ENCODE data around the gene MTHFD1L. TPM values are rescaled to one million over a fixed set of nuclear protein-coding genes. Genes with fewer than 3 reads are reported as not detected.
A peak's percentile ranks its signal among the peaks of the same experiment; 100 is the strongest.
"Not testable (repeated sequence)": the region's sequence is repeated elsewhere in the genome, so short reads cannot be mapped to it uniquely, and the experiment has no call there.

The MTHFD1L gene
- polyA plus RNA-seq, 4 donors: 12.1 to 20.4 (median 16.4) TPM

GRCh38 chr6:151036211-151036721 lies 170.8 kb downstream of the MTHFD1L start:
- not testable (repeated sequence) for DNase-seq (ENCODE audit: low read depth in 4 of 4, low spot score in 3 of 4)

DNA sequence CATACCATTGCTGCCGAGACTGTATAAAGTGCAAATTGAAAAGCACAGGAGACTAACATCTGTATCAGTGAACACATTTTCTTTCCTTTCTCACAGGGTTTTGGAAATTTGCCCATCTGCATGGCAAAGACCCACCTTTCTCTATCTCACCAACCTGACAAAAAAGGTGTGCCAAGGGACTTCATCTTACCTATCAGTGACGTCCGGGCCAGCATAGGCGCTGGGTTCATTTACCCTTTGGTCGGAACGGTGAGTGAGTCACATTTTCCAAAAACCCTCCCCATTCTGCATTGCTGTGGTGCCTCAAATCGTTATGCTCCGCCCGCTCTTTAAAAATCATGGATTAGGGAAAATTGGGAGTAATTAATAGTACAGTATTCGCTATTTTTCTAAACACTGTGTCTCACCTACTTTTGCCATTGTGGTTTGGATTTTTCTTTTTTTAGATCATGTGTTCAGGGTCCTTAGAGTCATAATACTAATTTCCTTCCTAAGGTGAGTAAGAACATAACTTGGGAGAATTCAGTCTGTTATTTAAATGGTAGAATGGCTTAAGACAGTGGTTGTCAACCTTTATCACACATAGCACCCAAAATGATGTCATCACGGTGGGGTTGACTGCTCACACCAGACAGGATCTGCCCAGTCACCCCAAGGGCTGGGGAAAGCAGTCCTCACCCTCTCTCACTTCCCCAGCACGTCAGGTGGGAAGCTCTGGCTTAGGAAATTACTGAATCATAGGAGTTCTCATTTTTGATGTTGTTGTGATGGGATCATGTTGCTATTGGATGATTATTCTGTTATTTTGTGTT lies 171.6 kb downstream of the MTHFD1L start:
- no peak for DNase-seq (ENCODE audit: low read depth in 4 of 4, low spot score in 3 of 4)

DNA sequence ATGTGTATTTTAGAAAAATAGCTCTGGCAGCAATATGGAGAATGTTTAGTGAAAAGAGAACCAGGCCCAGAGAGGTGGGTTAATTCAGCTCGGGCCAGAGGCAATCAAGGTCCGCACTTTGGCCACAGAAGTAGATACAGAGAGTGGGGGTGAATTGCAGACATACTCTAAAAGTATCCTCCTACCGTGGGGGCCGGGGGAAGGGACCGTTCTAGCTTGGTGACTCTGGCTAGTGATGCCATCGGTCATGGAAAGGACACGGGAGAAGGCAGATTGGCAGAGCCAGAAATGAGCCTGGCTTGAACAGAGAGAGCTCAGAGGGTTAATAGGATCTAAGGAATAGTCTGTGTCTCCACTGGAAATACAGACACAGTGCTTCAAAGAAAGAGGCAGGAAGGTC lies 173.1 kb downstream of the MTHFD1L start:
- DNase-seq (ENCODE audit: low read depth in 4 of 4, low spot score in 3 of 4): no peak

DNA sequence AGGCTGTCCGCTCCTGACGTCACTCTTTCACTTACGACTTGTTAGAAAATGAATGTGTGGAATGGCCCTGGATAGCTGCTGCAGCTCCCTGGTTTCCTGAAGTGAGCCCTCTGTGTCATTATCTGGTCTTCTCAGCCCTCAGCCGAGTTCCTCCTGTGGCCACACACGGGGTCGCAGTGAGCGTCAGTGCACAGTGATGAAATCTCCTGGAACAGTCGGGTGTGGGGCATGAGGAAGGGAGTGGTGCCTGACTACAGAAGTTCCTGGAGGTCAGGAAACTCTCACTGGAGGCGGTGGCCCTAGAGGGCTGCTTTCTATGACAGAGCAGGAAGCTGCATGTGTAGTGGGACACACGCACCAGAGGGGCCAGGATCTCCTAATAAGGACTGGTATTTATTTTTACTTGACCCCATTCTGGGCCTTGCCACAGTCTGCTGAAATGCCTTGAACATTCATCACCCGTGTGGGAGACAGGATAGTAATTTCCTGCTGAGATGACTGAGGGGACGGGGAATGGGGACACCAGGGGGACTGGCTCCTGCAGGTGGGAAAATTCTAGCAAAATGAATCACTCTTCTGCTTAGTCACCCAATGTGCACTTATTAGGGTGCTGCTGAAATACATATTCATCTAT lies 175.5 kb downstream of the MTHFD1L start:
- not testable (repeated sequence) for DNase-seq (ENCODE audit: low read depth in 4 of 4, low spot score in 3 of 4)

DNA sequence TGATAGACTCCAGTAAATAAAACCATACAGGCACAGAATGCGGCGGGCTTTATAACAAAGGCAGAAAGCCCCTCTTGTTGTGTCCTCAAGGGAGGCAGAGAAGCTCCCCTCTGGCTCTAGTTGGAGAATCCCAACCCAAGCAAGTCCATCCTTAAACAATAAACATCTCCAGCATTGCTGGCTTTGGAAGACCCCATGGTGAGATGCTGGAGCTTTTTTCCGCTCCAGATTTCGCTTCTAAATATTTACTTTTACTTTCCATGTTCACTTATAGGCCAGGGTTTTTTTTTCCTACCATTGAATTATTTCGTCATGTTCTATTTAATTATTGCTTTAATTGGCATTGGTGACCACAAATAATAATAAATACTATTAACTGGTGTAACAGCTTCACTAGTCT lies 176.2 kb downstream of the MTHFD1L start:
- no peak for DNase-seq (ENCODE audit: low read depth in 4 of 4, low spot score in 3 of 4)

DNA sequence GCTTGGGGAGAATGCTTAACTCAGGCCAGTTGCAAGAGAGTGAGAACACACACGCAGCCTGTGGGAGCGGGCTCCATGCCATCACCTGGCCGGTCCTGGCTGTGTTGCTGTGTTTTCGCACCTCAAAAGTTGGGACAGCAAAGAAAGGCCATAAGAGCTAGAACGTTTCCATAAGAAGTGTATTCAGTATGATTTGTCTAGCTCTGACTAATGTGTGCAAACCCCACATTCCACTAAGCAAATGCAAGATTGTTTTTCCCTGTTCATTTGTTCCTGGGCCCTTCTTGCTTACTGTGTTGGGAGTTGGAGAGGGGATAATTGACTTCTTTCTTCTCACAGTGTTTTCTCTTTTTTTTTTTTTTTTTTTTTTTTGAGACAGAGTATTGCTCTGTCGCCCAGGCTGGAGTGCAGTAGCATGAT lies 177.4 kb downstream of the MTHFD1L start:
- DNase-seq (ENCODE audit: low read depth in 4 of 4, low spot score in 3 of 4): not testable (repeated sequence)

DNA sequence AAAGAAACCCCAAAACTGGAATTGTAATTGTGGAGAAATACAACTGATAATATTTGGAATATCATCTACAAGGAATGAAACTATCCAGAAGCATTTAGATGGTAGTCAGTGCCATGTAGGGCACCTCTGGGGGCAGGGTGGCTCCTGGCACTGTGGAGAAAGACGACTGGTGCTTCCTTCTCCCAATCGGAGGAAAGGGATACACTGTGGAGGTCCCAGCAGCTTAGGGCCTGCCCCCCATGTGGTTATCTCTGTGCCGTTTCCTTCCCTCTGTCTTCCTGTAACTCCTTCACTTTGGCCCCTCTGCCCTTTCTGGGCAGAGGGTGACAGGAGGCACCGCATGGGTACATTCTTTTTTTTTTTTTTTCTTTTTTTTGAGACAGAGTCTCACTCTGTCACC lies 178.4 kb downstream of the MTHFD1L start:
- no peak for DNase-seq (ENCODE audit: low read depth in 4 of 4, low spot score in 3 of 4)

- DNase-seq (ENCODE audit: low read depth in 4 of 4, low spot score in 3 of 4): peak in 3 of 4 donors; percentile 82 to 91 (median 85)
Observed at GRCh38 chr6:151044465-151045441, 179.3 kb downstream of the MTHFD1L start.

- DNase-seq (ENCODE audit: low read depth in 4 of 4, low spot score in 3 of 4): not testable (repeated sequence)
Observed at GRCh38 chr6:151045511-151046222, 180.2 kb downstream of the MTHFD1L start.

- DNase-seq (ENCODE audit: low read depth in 4 of 4, low spot score in 3 of 4): no peak
Observed at GRCh38 chr6:151051164-151051563, 185.7 kb downstream of the MTHFD1L start.

DNA sequence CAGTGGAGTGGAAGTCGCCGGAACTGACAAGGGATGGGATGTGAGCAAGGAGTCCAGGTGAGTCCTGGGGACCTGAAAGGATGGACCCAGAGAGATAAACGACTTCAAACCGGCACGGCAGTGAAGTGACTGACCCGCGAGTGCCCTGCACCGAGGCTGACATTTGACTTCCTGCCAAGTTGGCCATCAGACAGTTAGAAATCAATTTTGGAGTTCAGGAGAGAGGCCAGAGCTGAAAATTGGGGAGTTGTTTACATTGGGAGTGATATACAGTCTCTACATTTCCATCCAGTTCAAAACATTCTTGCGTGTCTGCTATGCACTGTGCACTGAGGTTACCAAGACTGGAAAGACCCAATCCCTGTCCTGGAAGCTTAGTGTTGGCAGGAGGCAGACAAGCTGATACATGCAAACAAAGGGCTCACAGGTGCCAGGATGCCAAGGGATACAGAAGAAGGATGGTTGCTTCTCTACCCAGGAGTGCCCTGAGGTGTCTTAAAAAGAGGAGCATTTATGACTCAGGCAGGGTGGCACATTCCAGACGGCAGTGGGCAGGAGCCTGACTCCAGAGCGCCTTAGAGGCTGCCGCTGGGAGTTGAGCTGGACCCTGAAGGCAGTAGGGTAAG lies 186.6 kb downstream of the MTHFD1L start:
- DNase-seq (ENCODE audit: low read depth in 4 of 4, low spot score in 3 of 4): no peak

- peak in 1 of 4 donors; percentile 74 for DNase-seq (ENCODE audit: low read depth in 4 of 4, low spot score in 3 of 4)
Observed at GRCh38 chr6:151054306-151054705, 188.8 kb downstream of the MTHFD1L start.

- no peak for DNase-seq (ENCODE audit: low read depth in 4 of 4, low spot score in 3 of 4)
Observed at GRCh38 chr6:151056230-151056907, 190.9 kb downstream of the MTHFD1L start.

DNA sequence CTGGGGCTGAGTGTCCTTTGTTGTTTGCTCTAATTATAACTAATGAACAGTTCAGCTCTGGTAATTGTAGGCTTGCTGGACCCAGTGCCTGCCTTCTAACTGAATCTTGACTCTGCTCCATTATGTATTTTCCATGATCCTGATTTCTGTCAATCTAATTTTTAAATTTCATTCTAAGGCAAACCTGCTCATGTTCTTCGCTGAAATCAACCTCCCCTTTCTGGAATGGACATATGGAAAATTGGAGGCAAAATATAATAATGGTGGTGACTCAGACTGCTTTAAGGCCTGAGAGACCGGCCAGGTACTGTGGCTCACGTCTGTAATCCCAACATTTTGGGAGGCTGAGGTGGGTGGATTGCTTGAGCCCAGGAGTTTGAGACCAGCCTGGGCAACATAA lies 191.6 kb downstream of the MTHFD1L start:
- DNase-seq (ENCODE audit: low read depth in 4 of 4, low spot score in 3 of 4): no peak

DNA sequence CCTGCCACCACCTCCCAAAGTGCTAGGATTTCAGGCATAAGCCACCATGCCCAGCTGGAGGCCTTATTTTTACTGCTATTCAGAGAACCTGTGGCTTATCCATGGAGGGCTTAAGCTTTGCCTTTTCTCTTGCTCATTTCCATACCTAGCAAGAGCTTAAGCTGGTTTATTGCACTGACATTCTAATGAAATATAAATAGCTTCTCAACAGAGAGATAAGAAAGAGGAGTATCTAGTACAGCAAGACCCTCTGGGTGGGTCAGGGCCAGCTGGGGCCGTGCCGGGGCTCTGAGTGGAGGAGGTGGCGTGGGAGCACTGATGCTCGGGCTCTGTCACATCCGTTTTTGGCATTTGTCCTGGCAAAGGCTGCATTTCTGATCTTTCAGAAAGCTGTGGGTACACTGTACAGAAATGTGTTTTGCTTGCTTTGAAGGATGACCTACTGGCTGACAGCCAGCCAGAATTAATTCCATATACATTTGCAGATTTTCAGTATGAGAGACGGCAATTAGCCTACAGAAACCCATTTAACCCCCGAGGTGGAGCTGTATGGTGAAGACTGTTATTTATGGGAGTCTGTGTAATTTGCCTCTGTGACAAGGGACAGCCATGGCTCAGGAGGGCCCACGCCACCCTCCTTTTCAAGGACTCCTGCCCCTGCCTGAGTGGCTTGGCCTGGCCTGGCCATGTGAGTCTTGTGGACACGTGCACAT lies 192.7 kb downstream of the MTHFD1L start:
- DNase-seq (ENCODE audit: low read depth in 4 of 4, low spot score in 3 of 4): no peak

- DNase-seq (ENCODE audit: low read depth in 4 of 4, low spot score in 3 of 4): no peak
Observed at GRCh38 chr6:151059612-151060095, 194.2 kb downstream of the MTHFD1L start.

DNA sequence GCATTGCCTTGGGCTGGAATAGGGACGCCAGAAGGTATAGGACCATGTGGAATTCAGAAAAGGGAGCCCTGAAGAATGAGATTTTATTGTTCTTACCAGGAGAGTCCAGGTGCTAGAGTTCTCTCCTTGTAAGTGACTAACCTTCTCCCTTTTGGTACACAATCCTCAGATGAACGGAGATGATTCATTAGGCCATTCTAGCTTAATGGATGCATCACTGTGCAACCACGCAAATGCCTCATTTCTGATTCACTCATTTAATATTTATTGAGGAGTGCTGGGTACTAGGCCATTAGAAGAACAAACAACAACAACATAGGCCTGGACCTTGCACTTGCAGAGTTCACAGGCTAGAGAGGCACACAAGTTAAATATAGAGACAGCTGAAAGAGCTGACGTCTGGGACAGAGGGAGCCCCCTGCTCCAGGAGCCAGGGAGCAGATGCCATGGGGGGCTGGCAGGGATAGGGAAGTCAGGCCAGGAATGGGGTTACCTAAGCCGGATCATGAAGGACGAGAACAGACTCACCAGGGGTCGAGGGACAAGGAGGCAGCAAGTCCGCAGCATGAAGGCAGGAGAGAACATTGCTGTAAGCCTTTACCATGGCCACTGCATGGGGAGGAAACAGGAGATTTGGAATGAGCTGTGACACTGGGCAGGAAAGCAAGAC lies 194.7 kb downstream of the MTHFD1L start:
- DNase-seq (ENCODE audit: low read depth in 4 of 4, low spot score in 3 of 4): no peak

Measured in left renal pelvis (tissue), 4 donors.